Measurements from ENCODE around the gene DENND4C.
A peak's percentile ranks its signal among the peaks of the same experiment; 100 is the strongest.

Gene DENND4C

GRCh38 chr9:19224563-19224962, 5.9 kb upstream of the DENND4C start:
- H3K27me3 ChIP-seq (replicated peaks; ENCODE audit: insufficient read depth, low read length), result no peaks in the 10 kb centered on the region
- no peak overlapping the region for H3K4me2 ChIP-seq (ENCODE audit: low read depth, low read length)
- H3F3A ChIP-seq (ENCODE audit: insufficient read depth, low read length), result no peaks in the 10 kb centered on the region
- no peak overlapping the region for H3K27ac ChIP-seq (ENCODE audit: low read length)
- no peaks in the 10 kb centered on the region for H3K9me3 ChIP-seq (replicated peaks; ENCODE audit: insufficient read depth, low read length)
- DNase-seq, result no peak
- no peaks in the 10 kb centered on the region for H3K36me3 ChIP-seq (replicated peaks; ENCODE audit: insufficient read depth, low read length)
- no peaks in the 10 kb centered on the region for H3K9me2 ChIP-seq (replicated peaks; ENCODE audit: insufficient read depth, low read length)
- H4K20me1 ChIP-seq (ENCODE audit: insufficient read depth, low read length), result no peaks in the 10 kb centered on the region
- no peaks in the 10 kb centered on the region for H3K4me1 ChIP-seq (ENCODE audit: low read length)
- H3K9ac ChIP-seq (ENCODE audit: low read length), result no peak overlapping the region
- H3K4me3 ChIP-seq (ENCODE audit: low read length), result no peak overlapping the region
- H3K79me2 ChIP-seq (ENCODE audit: low read length), result no peaks in the 10 kb centered on the region
- no peak for TF ChIP-seq CTCF (IDR thresholded peaks at IDR 0.05; ENCODE audit: low read length)
- TF ChIP-seq EZH2 (optimal IDR thresholded peaks at IDR 0.05; ENCODE audit: low read depth, low read length), result no peak
- no peak for TF ChIP-seq EZH2phosphoT487 (IDR thresholded peaks at IDR 0.05; ENCODE audit: low read length)
- no peak overlapping the region for H2AFZ ChIP-seq (ENCODE audit: low read length)

- H3K27ac ChIP-seq (ENCODE audit: low read length), result peak overlapping the region; percentile 81; the same call in 1 of the 2 replicates
- peaks cover 10% of the 10 kb centered on the region for H3F3A ChIP-seq (ENCODE audit: insufficient read depth, low read length)
- no peaks in the 10 kb centered on the region for H3K36me3 ChIP-seq (replicated peaks; ENCODE audit: insufficient read depth, low read length)
- no peaks in the 10 kb centered on the region for H3K9me2 ChIP-seq (replicated peaks; ENCODE audit: insufficient read depth, low read length)
- H3K9ac ChIP-seq (ENCODE audit: low read length), result no peak overlapping the region
- no peaks in the 10 kb centered on the region for H4K20me1 ChIP-seq (ENCODE audit: insufficient read depth, low read length)
- no peaks in the 10 kb centered on the region for H3K4me1 ChIP-seq (ENCODE audit: low read length)
- peak overlapping the region; percentile 73 for H3K4me3 ChIP-seq (ENCODE audit: low read length)
- H2AFZ ChIP-seq (ENCODE audit: low read length), result 0 out of 2 replicates have a peak overlapping the region, but pooled peaks have one; percentile 27
- no peaks in the 10 kb centered on the region for H3K9me3 ChIP-seq (replicated peaks; ENCODE audit: insufficient read depth, low read length)
- peak overlapping the region; percentile 57 for H3K4me2 ChIP-seq (ENCODE audit: low read depth, low read length)
- H3K27me3 ChIP-seq (replicated peaks; ENCODE audit: insufficient read depth, low read length), result no peaks in the 10 kb centered on the region
- no peak for TF ChIP-seq EZH2phosphoT487 (IDR thresholded peaks at IDR 0.05; ENCODE audit: low read length)
- TF ChIP-seq CTCF (IDR thresholded peaks at IDR 0.05; ENCODE audit: low read length), result no peak
- TF ChIP-seq EZH2 (optimal IDR thresholded peaks at IDR 0.05; ENCODE audit: low read depth, low read length), result no peak
- DNase-seq, result peak; percentile 70
- H3K79me2 ChIP-seq (ENCODE audit: low read length), result peaks cover 32% of the 10 kb centered on the region
Observed at GRCh38 chr9:19229595-19230354, 718 bp upstream of the DENND4C start.

GRCh38 chr9:19231126-19231903, 822 bp downstream of the DENND4C start:
- Histone ChIP-seq H3K36me3 (replicated peaks; ENCODE audit: insufficient read depth, low read length) (no peaks in the 10 kb centered on the region), H3K79me2 (ENCODE audit: low read length) (peaks cover 47% of the 10 kb centered on the region), H3K27me3 (replicated peaks; ENCODE audit: insufficient read depth, low read length) (no peaks in the 10 kb centered on the region), H3F3A (ENCODE audit: insufficient read depth, low read length) (peaks cover 10% of the 10 kb centered on the region), H3K4me3 (ENCODE audit: low read length) (peak overlapping the region; percentile 73), H3K9ac (ENCODE audit: low read length) (peak overlapping the region; percentile 81), H4K20me1 (ENCODE audit: insufficient read depth, low read length) (no peaks in the 10 kb centered on the region), H2AFZ (ENCODE audit: low read length) (peak overlapping the region; percentile 48; the same call in 1 of the 2 replicates), H3K4me1 (ENCODE audit: low read length) (no peaks in the 10 kb centered on the region), H3K9me3 (replicated peaks; ENCODE audit: insufficient read depth, low read length) (no peaks in the 10 kb centered on the region), H3K4me2 (ENCODE audit: low read depth, low read length) (peak overlapping the region; percentile 76), H3K27ac (ENCODE audit: low read length) (peak overlapping the region; percentile 81), H3K9me2 (replicated peaks; ENCODE audit: insufficient read depth, low read length) (no peaks in the 10 kb centered on the region)
- no peak for TF ChIP-seq EZH2 (optimal IDR thresholded peaks at IDR 0.05; ENCODE audit: low read depth, low read length)
- TF ChIP-seq EZH2phosphoT487 (IDR thresholded peaks at IDR 0.05; ENCODE audit: low read length), result no peak
- TF ChIP-seq CTCF (IDR thresholded peaks at IDR 0.05; ENCODE audit: low read length), result no peak
- DNase-seq, result peak; percentile 6
